Left renal cortex interstitium (tissue), 4 donors: ENCODE results near the gene TMEM72. TPM values are rescaled to one million over a fixed set of nuclear protein-coding genes. Genes with fewer than 3 reads are reported as not detected.

Experiments
- DNase-seq, 4 donors: peaks; one replicate each; pipeline ENCODE4 v3.0.0-alpha.2; 2013; ENCODE audit warnings: low read depth in 4 of 4, low spot score in 2 of 4, missing footprints in 1 of 4
- polyA plus RNA-seq, 4 donors: library from polyadenylated mRNA; unstranded; fragments of 120-200 nt; gene quantifications; one replicate each; pipeline ENCODE4 v1.2.1, GENCODE V29; 2013; ENCODE audit not compliant: insufficient read length in 4 of 4

TMEM72 gene
- polyA plus RNA-seq, 4 donors, result 63.6 to 78.0 (median 70.6) TPM

GRCh38 chr10:44888886-44889285, 22.3 kb upstream of the TMEM72 start:
- DNase-seq, result no peak

GRCh38 chr10:44889834-44890233, 21.3 kb upstream of the TMEM72 start:
- DNase-seq, result no peak

GRCh38 chr10:44890696-44891563, 20.2 kb upstream of the TMEM72 start:
- DNase-seq, result no peak

- no peak for DNase-seq
Measured at GRCh38 chr10:44891721-44892120, 19.4 kb upstream of the TMEM72 start.

- no peak for DNase-seq
Measured at GRCh38 chr10:44893604-44894468, 17.3 kb upstream of the TMEM72 start.

GRCh38 chr10:44894691-44895090, 16.4 kb upstream of the TMEM72 start:
- no peak for DNase-seq

GRCh38 chr10:44895280-44895679, 15.9 kb upstream of the TMEM72 start:
- DNase-seq, result no peak

- DNase-seq, result no peak
Measured at GRCh38 chr10:44897049-44897448, 14.1 kb upstream of the TMEM72 start.

GRCh38 chr10:44898665-44899064, 12.5 kb upstream of the TMEM72 start:
- DNase-seq, result no peak

- DNase-seq, result no peak
Measured at GRCh38 chr10:44899450-44900080, 11.6 kb upstream of the TMEM72 start.

GRCh38 chr10:44902941-44903545, 8.1 kb upstream of the TMEM72 start:
- no peak for DNase-seq

GRCh38 chr10:44906486-44906885, 4.7 kb upstream of the TMEM72 start:
- no peak for DNase-seq

GRCh38 chr10:44907556-44907955, 3.6 kb upstream of the TMEM72 start:
- DNase-seq, result no peak

GRCh38 chr10:44908066-44908749, 2.9 kb upstream of the TMEM72 start:
- DNase-seq, result peak in 1 of 4 donors; percentile 89

- DNase-seq, result no peak
Measured at GRCh38 chr10:44908936-44909630, 2.1 kb upstream of the TMEM72 start.

- no peak for DNase-seq
Measured at GRCh38 chr10:44909910-44910309, 1.2 kb upstream of the TMEM72 start.

- DNase-seq, result no peak
Measured at GRCh38 chr10:44910602-44911001, 535 bp upstream of the TMEM72 start.

GRCh38 chr10:44911951-44912350, 814 bp downstream of the TMEM72 start:
- no peak for DNase-seq

- DNase-seq, result no peak
Measured at GRCh38 chr10:44913350-44914081, 2.4 kb downstream of the TMEM72 start.
